Effector CD4-positive, alpha-beta T cell (primary cell): Measurements from ENCODE around the gene CSTF3.
"Not testable (repeated sequence)": the region's sequence is repeated elsewhere in the genome, so short reads cannot be mapped to it uniquely, and the experiment has no call there.

Experiments used
- DNase-seq: peaks from one replicate; pipeline ENCODE4 v3.0.0-alpha.2; 2020

CSTF3 gene

DNA sequence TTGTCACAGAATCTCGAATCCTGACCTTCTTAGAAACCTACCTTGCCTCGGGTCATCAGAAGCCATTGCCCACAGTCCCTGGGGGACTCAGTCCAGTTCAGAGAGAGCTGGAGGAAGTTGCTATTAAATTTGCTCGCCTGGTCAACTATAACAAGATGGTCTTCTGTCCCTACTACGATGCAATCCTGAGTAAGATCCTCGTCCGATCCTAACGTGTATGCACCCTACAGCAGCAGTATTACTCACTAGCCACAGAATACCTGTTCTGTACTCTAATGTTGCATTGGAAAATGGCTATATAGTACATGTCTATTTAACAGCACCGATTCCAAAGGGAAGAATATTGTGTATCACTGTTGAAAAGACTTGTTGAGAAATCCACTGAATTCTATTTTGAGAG is 88.8 kb downstream of the CSTF3 start:
- no peak for DNase-seq

GRCh38 chr11:33068611-33069340 is 92.5 kb downstream of the CSTF3 start:
- DNase-seq, result no peak

DNA sequence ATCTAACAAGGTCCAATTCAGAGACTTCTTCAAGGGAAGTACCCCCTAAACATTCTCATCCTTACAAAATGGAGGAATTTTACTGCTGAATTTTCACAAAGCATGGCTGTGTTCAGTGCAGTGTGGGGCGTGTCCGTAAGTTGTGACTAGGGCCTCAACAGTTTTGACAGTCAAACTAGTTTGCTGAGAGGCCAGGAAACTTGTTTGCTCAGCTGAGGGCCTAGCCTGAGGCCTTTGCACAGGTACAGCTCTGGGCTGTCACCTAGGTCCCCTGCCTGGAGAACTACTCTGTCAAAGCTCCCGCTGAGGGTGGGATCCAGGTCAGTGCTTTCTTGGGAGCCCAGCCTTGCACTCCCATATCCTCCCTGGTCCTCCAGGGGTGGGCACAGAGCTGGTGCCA is 94.0 kb downstream of the CSTF3 start:
- no peak for DNase-seq

- peak; percentile 59 for DNase-seq
These were observed 95.7 kb downstream of the CSTF3 start for GRCh38 chr11:33065445-33066178.

DNA sequence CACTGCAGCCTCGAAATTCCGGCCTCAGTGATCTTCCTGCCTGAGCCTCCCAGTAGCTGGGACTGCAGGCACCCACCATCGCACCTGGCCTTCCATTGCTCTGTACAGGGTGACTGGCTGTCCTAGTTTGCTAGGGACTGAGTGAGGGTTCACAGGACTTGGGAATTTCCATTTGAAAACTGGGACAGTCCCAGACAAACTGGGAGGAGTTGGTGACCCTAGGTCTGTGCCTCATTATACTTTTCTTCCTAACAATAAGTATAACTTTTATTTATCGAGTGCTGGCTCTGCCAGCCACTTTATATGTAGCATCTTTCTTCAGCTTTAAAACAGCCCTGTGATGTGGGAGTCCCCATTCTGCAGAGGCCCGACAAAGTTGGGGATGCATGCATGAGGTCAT is 96.4 kb downstream of the CSTF3 start:
- DNase-seq, result no peak

DNA sequence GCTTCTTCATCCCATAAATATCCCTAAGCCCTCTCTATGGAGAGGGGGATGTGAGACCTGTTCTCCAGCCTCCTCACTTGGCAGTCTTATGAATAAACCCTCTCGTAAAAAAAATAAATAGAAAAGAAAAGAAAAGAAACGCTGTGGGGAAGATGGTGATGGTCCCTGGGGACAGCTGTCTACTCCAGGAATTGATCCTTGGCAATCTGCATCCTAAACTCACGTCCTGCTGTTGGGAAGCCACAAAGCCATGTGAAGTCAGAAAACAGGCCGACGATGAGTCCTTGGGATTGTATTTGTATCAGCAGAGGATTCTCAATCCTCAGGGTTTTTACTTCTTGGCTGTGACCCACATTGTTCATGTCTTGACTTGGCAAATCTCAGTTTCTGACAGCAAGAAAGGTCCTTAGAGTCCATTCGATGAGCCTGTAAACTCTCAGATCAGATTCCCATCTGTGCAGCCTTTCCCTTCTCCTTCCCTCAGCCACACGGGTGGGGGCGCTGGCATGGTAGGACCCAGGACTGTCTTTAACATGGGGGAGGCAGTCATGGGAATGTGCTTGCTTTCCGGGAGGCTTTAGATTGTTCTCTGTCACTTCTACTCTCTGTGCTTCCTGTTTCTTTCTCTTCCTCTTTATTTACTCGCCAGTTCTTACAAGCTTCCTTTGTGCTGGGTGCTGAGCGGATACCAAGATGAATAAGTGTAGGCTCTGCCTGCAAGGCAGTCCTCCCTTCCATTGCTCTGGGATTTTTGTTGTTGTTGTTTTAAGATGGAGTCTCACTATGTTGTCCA is 97.1 kb downstream of the CSTF3 start:
- no peak for DNase-seq

- no peak for DNase-seq
These were observed 97.9 kb downstream of the CSTF3 start for GRCh38 chr11:33063326-33063881.

GRCh38 chr11:33062137-33062536 is 99.1 kb downstream of the CSTF3 start:
- DNase-seq, result no peak

DNA sequence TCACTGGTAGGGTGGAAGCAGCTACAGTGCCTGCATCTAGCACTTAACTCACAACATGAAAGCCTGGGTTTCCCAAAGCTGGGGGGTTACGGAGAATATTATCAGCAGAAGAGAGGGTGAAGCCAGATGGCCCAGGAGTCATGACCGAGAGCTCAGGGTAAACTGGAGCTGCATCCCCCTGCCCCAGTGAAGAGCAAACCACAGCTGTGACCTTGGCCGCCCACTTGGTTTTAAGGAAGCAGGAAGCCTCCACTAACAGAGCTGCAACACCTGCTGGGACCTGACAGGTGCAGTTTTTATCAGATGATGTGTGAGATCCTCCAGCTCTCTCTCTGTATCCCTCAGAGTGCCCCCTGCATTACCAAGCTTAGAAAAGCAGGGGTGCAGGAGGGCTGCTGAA is 101.0 kb downstream of the CSTF3 start:
- no peak for DNase-seq

DNA sequence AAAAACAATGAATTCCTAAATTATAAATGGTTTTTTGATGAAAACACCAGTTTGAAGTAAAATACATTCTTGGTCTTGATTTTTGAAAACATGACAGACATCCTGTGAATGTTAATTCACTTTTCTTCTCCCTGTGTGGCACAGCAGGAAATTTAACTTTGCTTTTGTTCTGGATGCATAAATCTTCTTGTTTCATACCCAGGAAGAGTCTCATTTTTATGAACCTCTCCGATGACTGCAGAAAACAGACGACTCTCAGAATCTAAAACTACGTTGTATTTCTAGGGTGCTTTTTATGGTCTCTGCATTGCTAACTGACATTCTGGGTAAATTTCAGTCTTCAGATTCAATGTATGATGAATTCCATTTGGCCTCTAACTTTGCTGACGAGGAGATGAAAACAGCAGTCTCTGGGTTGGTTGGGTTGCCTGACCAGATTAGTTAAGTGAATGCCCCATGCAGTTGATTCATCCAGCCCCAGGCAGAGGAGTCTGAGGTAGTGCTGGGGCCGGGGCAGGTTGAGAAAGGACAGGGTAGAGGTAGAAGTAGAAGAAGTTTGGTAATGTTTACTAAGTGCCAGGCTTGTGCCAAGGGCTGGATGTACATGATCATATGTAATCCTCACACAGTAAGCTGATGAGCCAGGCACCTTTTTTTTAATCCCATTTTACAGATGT is 101.8 kb downstream of the CSTF3 start:
- DNase-seq, result no peak

DNA sequence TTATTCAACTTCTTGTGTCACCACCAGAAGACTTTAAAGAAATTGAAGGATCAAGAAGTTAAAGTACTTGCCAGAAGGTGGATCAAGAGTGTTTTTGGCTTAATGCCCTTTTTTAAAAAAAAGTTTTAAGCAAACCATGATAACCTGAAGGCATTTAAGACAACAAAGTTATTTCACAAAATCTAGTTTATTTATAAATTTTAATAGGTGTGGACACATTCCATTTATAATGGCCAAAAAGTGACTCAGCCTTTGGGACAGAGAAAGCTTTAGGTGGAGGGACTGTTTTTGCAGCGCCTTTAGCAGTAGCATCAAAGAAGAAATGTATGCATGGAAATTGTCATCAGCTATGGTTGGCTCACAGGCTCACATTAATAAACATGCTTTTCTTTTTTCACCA is 104.0 kb downstream of the CSTF3 start:
- DNase-seq, result no peak

GRCh38 chr11:33055375-33055774 is 105.9 kb downstream of the CSTF3 start:
- no peak for DNase-seq

DNA sequence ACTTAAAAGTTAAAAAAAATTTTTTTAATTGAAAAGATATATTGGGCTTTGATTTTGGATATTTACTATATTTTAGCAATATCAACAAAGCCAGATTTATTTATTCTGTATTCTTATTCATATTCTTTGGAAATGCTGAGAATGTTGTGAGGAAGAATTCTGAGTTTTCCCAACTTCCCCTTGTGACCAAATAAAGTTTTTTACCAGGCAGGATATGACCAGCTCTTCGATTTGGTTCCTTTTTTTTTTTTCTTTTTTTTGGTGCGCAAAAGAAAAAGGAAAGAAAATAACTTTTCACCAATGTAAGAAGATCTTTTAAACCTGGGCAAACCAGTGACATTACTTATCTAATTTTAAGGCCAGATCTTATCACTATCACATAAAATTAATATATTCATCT is 109.0 kb downstream of the CSTF3 start:
- no peak for DNase-seq

- not testable (repeated sequence) for DNase-seq
These were observed 111.5 kb downstream of the CSTF3 start for GRCh38 chr11:33049565-33050408.

- DNase-seq, result not testable (repeated sequence)
These were observed 112.6 kb downstream of the CSTF3 start for GRCh38 chr11:33048701-33049100.

- DNase-seq, result no peak
These were observed 115.6 kb downstream of the CSTF3 start for GRCh38 chr11:33045551-33046255.

DNA sequence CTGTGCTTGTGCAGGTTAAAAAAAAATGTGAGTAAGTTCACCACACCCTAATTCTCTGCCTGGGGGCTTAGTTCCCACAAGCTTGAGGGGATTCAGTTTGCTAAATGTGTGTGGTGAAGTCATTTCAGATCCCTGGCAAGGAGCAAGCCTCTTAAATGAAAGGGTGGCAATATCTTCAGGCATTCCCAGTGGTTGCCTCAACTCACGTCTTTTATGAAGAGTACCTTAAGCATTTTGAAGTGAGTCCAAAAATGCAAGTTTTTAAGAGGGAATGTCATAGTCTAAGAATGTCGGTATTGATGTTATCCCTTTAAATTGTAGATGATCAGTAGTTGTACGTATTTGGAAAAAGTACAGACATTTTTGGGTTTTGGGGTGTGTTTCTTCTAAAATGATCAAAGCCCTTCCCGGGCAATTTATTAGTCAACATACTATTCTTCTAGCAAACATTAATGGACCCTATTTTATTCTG is 117.0 kb downstream of the CSTF3 start:
- DNase-seq, result no peak

GRCh38 chr11:33043221-33043830 is 118.0 kb downstream of the CSTF3 start:
- DNase-seq, result no peak

GRCh38 chr11:33040862-33041453 is 120.3 kb downstream of the CSTF3 start:
- DNase-seq, result no peak
